Fibroblast of villous mesenchyme (primary cell): Measurements from ENCODE around the gene FXYD3. TPM values are rescaled to one million over a fixed set of nuclear protein-coding genes. Genes with fewer than 3 reads are reported as not detected.
A peak's percentile ranks its signal among the peaks of the same experiment; 100 is the strongest.

ENCODE experiments used
- DNase-seq: peaks from one replicate; pipeline ENCODE4 v3.0.0-alpha.2; 2010; ENCODE audit warnings: low read depth
- H3K4me3 ChIP-seq: 2 replicates; pipeline ENCODE4 v1.5.1; 2011; ENCODE audit warnings: low read depth, mild to moderate bottlenecking, low read length
- CTCF ChIP-seq: IDR thresholded peaks from 2 replicates; pipeline ENCODE4 v1.5.1; 2012; ENCODE audit warnings: low read depth, mild to moderate bottlenecking, low read length; ENCODE audit not compliant: insufficient read depth
- total RNA-seq: library from RNA; depleted of rRNA; stranded (reverse); fragments of >200 nt; gene quantifications from 2 replicates; pipeline ENCODE4 v1.2.3, GENCODE V29; 2012

FXYD3 gene
- total RNA-seq, 1 donor, result not detected

GRCh38 chr19:35136977-35137702, 21.5 kb downstream of the FXYD3 start:
- no peak for TF ChIP-seq CTCF
- H3K4me3 ChIP-seq, result no peak overlapping the region

GRCh38 chr19:35138305-35138892, 22.8 kb downstream of the FXYD3 start, which contains the start of gene FXYD1:
Gene FXYD1, plus strand, starts transcription at chr19:35138824. Its CDS starts 1,256 bp downstream, at chr19:35140080.
- DNase-seq, result peak; percentile 29
- peak within 1 kb of the TSS; percentile 17 for H3K4me3 ChIP-seq
- no peak for TF ChIP-seq CTCF

More at GRCh38 chr19:35136977-35137702, 21.5 kb downstream of the FXYD3 start:
- no peak for DNase-seq

- TF ChIP-seq CTCF, result no peak
- peak overlapping the region; percentile 5 for H3K4me3 ChIP-seq
- no peak for DNase-seq
Observed at GRCh38 chr19:35140207-35140961, 24.8 kb downstream of the FXYD3 start.

GRCh38 chr19:35140962-35141836, 25.6 kb downstream of the FXYD3 start:
- DNase-seq, result peak; percentile 92
- TF ChIP-seq CTCF, result peak; percentile 44
- peak overlapping the region; percentile 5 for H3K4me3 ChIP-seq

- H3K4me3 ChIP-seq, result no peak overlapping the region
- TF ChIP-seq CTCF, result no peak
- no peak for DNase-seq
Observed at GRCh38 chr19:35141837-35142605, 26.4 kb downstream of the FXYD3 start.
